SK-N-MC (cell line): ENCODE results near the gene GPN3.

Source experiments
- EZH2 ChIP-seq: fragments of 200-600 bp; sonication (generic); IDR thresholded peaks from one replicate; pipeline ENCODE4 v1.6.1; 2017; ENCODE audit warnings: antibody characterized with exemption
- FOXP2 ChIP-seq: optimal IDR thresholded peaks from 2 replicates; pipeline ENCODE3; 2011; ENCODE audit warnings: mild to moderate bottlenecking, moderate library complexity; ENCODE audit not compliant: insufficient read depth; ENCODE audit errors: extremely low read length, control extremely low read depth
- POLR2AphosphoS5 ChIP-seq: IDR thresholded peaks from 2 replicates; pipeline ENCODE4 v1.6.1; 2012; ENCODE audit warnings: mild to moderate bottlenecking, low read depth, low read length, borderline replicate concordance

GRCh38 chr12:110505332-110505731, 37.3 kb upstream of the GPN3 start:
- no peak for TF ChIP-seq POLR2AphosphoS5
- TF ChIP-seq EZH2: no peak
- no peak for TF ChIP-seq FOXP2
